ENCODE measurements around the gene CHL1.
A peak's percentile ranks its signal among the peaks of the same experiment; 100 is the strongest.

CHL1 gene, protein sequence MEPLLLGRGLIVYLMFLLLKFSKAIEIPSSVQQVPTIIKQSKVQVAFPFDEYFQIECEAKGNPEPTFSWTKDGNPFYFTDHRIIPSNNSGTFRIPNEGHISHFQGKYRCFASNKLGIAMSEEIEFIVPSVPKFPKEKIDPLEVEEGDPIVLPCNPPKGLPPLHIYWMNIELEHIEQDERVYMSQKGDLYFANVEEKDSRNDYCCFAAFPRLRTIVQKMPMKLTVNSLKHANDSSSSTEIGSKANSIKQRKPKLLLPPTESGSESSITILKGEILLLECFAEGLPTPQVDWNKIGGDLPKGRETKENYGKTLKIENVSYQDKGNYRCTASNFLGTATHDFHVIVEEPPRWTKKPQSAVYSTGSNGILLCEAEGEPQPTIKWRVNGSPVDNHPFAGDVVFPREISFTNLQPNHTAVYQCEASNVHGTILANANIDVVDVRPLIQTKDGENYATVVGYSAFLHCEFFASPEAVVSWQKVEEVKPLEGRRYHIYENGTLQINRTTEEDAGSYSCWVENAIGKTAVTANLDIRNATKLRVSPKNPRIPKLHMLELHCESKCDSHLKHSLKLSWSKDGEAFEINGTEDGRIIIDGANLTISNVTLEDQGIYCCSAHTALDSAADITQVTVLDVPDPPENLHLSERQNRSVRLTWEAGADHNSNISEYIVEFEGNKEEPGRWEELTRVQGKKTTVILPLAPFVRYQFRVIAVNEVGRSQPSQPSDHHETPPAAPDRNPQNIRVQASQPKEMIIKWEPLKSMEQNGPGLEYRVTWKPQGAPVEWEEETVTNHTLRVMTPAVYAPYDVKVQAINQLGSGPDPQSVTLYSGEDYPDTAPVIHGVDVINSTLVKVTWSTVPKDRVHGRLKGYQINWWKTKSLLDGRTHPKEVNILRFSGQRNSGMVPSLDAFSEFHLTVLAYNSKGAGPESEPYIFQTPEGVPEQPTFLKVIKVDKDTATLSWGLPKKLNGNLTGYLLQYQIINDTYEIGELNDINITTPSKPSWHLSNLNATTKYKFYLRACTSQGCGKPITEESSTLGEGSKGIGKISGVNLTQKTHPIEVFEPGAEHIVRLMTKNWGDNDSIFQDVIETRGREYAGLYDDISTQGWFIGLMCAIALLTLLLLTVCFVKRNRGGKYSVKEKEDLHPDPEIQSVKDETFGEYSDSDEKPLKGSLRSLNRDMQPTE (N-terminal part only)

GRCh38 chr3:196311-197148, at the start of gene CHL1:
TSS of gene CHL1 (plus strand) at chr3:196763. CDS start at chr3:319777, 123,014 bp downstream.
- Histone ChIP-seq H3K27ac (ENCODE audit: low read depth, low read length, poor library complexity, severe bottlenecking) (peak within 1 kb of the TSS; percentile 51), H3K4me2 (ENCODE audit: low read length) (peak within 1 kb of the TSS; percentile 63), H3K4me3 (ENCODE audit: low read depth, low read length, poor library complexity, severe bottlenecking) (peak within 1 kb of the TSS; percentile 73), H2AFZ (ENCODE audit: low read length) (no peak within 1 kb of the TSS), H3K79me2 (ENCODE audit: insufficient read depth, low read length) (peaks cover 26% of the 10 kb centered on the region; the same call in 1 of the 2 replicates), H3K27me3 (ENCODE audit: insufficient read depth, low read length) (no peaks in the 10 kb centered on the region), H3K9me2 (ENCODE audit: low read depth, low read length) (no peaks in the 10 kb centered on the region), H3K9me3 (ENCODE audit: low read length) (no peaks in the 10 kb centered on the region), H3K4me1 (ENCODE audit: insufficient read depth, low read length, severe bottlenecking) (peaks cover 45% of the 10 kb centered on the region), H3F3A (ENCODE audit: insufficient read depth, low read length) (no peaks in the 10 kb centered on the region), H3K36me3 (ENCODE audit: insufficient read depth, low read length) (no peaks in the 10 kb centered on the region), H4K20me1 (ENCODE audit: insufficient read depth, low read length) (no peaks in the 10 kb centered on the region), H3K9ac (ENCODE audit: low read length) (peak within 1 kb of the TSS; percentile 76)
- TF ChIP-seq, protein P1, sequence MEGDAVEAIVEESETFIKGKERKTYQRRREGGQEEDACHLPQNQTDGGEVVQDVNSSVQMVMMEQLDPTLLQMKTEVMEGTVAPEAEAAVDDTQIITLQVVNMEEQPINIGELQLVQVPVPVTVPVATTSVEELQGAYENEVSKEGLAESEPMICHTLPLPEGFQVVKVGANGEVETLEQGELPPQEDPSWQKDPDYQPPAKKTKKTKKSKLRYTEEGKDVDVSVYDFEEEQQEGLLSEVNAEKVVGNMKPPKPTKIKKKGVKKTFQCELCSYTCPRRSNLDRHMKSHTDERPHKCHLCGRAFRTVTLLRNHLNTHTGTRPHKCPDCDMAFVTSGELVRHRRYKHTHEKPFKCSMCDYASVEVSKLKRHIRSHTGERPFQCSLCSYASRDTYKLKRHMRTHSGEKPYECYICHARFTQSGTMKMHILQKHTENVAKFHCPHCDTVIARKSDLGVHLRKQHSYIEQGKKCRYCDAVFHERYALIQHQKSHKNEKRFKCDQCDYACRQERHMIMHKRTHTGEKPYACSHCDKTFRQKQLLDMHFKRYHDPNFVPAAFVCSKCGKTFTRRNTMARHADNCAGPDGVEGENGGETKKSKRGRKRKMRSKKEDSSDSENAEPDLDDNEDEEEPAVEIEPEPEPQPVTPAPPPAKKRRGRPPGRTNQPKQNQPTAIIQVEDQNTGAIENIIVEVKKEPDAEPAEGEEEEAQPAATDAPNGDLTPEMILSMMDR (IDR thresholded peaks at IDR 0.05; ENCODE audit: low read length), result 0 out of 2 replicates have a peak, but pooled peaks have one; percentile 6
- no peak for TF ChIP-seq EZH2 (IDR thresholded peaks at IDR 0.05; ENCODE audit: borderline replicate concordance, low read length)

DNA sequence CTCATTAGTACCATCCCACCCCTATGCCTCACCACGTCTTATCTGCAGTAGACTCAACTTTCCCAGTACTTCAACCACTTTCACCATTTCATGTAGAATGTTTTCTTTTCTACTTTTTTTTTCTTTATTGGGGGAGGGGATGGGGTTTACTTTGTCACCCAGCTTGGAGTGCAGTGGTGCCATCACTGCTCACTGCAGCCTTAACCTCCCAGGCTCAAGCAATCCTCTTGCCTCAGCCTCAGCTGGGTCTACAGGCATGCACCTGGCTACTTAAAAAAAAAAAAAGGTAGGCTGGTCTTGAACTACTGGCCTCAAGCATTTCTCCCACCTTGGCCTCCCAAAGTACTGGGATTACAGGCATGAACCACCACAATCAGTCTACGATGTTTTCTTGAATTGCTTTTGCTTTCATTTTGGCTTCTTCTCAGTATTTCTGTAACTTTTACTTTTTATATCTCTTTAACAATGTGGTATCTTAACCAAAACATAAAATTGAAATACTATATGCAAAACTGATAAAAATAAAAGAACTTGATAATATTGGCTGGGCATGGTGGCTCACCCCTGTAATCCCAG, 44.9 kb upstream of the CHL1 start:
- Histone ChIP-seq H3K9me2 (ENCODE audit: low read depth, low read length) (no peaks in the 10 kb centered on the region), H3K36me3 (ENCODE audit: insufficient read depth, low read length) (no peaks in the 10 kb centered on the region), H3K4me2 (ENCODE audit: low read length) (peak overlapping the region; percentile 3), H3K27ac (ENCODE audit: low read depth, low read length, poor library complexity, severe bottlenecking) (no peak overlapping the region), H4K20me1 (ENCODE audit: insufficient read depth, low read length) (no peaks in the 10 kb centered on the region), H3K79me2 (ENCODE audit: insufficient read depth, low read length) (no peaks in the 10 kb centered on the region), H3K9ac (ENCODE audit: low read length) (no peak overlapping the region), H2AFZ (ENCODE audit: low read length) (no peak overlapping the region), H3F3A (ENCODE audit: insufficient read depth, low read length) (no peaks in the 10 kb centered on the region), H3K4me1 (ENCODE audit: insufficient read depth, low read length, severe bottlenecking) (peaks cover 12% of the 10 kb centered on the region), H3K27me3 (ENCODE audit: insufficient read depth, low read length) (no peaks in the 10 kb centered on the region), H3K9me3 (ENCODE audit: low read length) (no peaks in the 10 kb centered on the region), H3K4me3 (ENCODE audit: low read depth, low read length, poor library complexity, severe bottlenecking) (no peak overlapping the region)
- TF ChIP-seq, protein P1 (IDR thresholded peaks at IDR 0.05; ENCODE audit: low read length), result no peak
- TF ChIP-seq EZH2 (IDR thresholded peaks at IDR 0.05; ENCODE audit: borderline replicate concordance, low read length), result no peak
